ENCODE results near the gene GDI2.
"Not testable (repeated sequence)": the region's sequence is repeated elsewhere in the genome, so short reads cannot be mapped to it uniquely, and the experiment has no call there.

Gene GDI2

GRCh38 chr10:5777758-5778157 lies 35.5 kb downstream of the GDI2 start:
- not testable (repeated sequence) for DNase-seq

DNA sequence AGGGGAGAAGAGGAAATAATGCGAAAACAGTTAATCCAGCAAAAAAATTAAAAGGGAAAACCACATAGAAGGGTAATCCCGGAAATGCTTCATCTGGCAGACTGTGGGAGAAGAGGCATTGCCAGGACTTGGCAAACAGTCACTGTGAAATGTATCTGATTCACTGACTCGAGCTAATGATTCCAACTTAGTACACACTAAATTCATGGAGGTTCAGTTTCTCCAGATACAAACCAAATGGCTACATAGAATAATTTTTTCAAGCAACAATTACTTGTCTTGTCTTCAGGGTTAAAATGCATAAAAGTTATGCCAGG lies 36.4 kb downstream of the GDI2 start:
- no peak for DNase-seq

DNA sequence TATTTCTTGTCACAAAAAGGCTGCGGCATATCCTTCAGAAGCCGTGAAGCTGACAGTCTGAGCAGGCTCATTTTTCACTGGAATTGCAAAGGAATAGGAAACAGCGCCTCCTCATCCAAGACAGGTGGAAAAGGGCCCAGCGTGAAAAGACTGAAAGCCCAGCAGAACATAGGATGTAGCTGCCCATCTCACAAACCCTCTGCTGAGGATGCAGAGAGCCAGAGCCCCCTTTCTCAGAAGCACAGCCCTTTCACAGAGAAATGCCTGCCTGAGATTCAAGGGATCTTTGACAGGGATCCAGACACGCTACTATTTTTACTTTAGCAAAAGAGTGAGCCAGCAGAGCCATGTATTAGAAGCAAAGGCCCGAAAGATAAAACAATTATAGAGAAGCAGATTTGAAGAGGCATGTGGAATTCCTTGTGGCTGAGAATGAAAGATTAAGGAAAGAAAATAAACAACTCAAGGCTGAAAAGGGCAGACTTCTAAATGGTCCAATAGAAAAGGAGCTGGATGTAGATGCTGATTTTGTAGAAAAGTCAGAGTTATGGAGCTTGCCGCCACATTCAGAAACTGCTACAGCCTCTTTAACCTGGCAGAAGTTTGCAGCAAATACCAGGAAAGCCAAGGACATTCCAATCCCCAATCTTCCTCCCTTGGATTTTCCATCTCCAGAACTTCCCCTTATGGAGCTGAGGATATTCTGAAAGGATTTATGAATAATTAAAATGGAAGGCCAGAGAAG lies 36.9 kb downstream of the GDI2 start:
- DNase-seq = no peak

- no peak for DNase-seq
Measured at GRCh38 chr10:5775685-5776084, 37.5 kb downstream of the GDI2 start.

- no peak for DNase-seq
Measured at GRCh38 chr10:5774987-5775620, 38.1 kb downstream of the GDI2 start.

DNA sequence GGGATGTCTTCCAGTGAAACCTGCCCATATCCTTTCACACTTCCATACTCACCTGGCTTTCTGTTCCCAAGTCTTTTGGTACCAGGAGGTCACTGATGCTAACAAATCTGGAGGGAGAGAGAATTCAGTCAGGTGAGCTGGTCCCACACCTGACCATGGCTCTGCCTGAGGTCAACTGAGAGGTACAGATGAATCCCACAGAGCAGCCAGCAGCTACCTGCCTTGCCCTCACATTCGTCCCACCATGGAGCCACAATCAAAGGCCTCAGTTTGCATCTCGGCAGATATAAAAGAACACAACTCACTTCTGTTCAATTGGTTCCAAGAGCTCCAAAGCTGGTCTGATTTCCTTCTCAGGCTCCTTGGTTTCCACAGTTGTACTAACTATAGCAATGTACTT lies 47.0 kb downstream of the GDI2 start:
- no peak for DNase-seq

- DNase-seq = no peak
Measured at GRCh38 chr10:5765617-5766016, 47.6 kb downstream of the GDI2 start.

DNA sequence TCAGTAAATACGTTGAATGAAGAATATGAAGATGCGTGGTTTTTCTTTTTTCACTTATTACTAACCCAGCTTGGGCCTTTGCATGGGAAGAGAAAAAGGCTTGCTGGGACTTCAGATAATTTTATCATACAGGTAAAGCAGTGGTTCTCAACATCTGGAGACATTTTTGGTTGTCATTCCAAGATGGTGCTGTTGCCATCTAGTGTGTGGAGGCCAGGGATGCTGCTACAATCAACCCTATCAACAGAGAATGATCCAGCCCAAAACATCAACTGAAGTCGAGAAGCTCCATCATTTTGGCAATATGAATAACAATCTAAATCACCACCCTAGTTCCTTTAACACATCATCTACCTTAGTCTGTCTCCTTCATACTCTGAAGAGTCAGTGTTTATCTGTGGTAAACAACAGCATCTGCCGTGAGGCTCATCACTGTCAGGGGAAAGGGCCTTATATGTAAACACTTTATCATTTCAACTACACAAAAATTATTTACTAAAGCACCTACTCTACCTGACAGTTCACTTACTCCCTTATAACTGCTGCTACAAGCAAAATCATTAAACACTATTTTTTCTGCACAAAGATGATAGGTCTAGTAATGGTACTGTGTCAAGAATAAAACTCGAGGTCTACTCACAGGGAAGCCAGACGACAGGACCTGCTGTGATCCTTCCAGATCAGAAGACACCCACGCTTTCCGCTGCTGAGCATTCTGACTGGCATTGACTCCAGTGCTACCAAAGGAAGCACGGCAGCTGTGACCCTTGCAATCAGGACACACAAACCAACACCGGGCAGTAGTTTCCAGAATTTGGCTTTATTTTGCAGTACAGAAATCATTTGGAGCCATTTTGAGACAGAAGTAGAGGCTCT lies 48.6 kb downstream of the GDI2 start:
- DNase-seq = no peak

DNA sequence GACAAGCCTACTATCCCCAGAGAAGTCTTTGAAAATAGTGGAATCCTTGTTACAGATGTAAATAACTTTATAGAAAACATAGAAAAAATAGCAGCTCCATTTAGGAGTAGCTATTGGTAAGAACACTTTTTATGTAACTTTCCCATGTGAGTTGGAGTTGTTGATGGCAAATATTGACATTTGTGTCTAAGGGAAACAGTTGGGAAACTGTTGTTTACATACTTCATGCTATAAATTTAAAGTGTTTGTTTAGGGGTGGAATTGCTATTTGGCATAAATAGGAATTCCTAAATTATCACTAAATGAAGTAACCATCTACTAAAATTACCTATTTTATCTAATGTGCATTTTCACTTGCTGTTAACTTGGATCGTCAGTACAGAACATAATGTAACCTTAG lies 50.7 kb downstream of the GDI2 start:
- DNase-seq = no peak

- no peak for DNase-seq
Measured at GRCh38 chr10:5761220-5761619, 52.0 kb downstream of the GDI2 start.

- DNase-seq = no peak
Measured at GRCh38 chr10:5760515-5760914, 52.7 kb downstream of the GDI2 start.

DNA sequence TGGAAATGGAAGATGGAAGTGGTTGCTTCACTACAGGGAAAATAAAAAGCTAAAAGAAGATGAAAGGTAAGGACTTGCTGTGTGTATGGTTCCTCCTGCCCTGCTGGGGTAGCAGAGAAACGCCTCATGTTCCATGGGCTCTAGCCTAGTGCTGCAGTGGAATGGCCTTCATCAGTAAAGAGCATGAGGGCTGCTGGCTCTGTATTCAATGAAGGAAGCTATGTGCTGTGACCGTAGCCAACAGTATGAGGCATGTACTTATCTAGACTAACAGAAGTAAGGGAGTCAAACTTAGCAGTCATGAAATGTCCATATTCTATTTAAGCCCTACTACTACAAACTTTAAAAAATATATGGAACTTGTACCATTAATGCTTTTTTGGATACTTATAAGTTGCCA lies 54.3 kb downstream of the GDI2 start:
- DNase-seq = no peak

DNA sequence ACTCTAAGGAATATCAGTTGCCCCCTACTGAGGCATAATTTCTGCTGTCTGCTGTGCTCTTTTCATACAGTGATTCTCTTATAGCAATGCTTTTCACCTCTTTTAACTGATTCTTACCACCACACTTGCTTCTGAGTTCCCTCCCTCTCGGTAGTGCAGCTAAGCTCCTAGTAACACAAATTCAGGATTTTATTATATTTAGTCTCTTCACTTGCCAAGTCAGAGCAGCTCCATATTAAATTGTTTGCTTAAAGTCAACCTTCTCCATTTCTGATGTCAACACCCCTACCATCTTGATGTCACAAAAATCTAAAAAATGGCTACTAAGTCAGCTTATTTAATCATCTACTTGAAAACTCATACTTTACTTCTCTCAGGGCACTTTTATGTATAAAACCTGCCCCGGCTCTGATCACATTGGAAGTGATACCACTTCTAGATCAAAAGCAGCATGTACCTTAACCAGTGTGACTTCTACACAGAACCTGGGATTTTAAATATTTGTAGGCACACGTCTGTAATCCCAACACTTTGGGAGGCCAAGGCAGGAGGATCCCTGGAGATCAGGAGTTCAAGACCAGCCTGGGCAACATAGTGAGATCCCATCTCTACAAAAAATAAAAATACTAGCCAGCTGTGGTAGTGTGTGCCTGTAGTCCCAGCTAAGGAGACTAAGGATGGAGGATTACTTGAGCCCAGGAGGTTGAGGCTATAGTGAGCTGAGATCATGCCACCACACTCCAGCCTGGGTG lies 55.3 kb downstream of the GDI2 start:
- DNase-seq = no peak

- DNase-seq = no peak
Measured at GRCh38 chr10:5752301-5752871, 60.8 kb downstream of the GDI2 start.

DNA sequence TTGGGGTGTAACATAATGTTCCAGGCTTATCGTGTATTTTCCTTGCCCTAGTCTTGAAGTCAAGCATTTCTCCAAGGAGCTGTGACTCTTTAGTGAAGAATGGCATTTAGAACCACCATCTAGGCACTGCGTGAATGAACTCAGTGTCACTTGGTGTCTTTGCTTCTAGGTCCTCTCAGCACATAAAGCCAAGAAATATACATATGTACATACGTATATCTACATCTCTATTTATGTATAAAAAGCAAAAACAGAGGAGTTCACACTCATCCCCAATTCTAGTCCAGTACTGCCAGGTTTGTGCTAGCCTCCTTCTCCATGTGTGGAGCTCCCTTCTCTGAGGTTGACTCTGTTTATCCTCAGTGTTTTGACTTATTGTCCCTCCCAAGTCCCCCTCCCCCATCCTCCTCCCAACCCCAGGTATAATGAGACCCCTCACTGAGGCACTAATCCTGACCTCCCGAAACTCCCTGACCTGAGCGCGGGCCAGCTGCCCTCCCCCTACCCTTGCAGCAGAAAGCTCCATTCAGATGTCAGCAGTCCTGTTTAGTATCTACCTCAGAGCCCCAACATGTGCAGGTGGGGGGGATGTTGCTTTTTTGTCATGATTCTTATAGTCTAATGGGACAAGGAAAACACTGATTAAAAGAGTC lies 61.5 kb downstream of the GDI2 start:
- DNase-seq = no peak

- no peak for DNase-seq
Measured at GRCh38 chr10:5748394-5748803, 64.8 kb downstream of the GDI2 start.

GRCh38 chr10:5746197-5746596 lies 67.0 kb downstream of the GDI2 start:
- no peak for DNase-seq

- no peak for DNase-seq
Measured at GRCh38 chr10:5744849-5745248, 68.4 kb downstream of the GDI2 start.

DNA sequence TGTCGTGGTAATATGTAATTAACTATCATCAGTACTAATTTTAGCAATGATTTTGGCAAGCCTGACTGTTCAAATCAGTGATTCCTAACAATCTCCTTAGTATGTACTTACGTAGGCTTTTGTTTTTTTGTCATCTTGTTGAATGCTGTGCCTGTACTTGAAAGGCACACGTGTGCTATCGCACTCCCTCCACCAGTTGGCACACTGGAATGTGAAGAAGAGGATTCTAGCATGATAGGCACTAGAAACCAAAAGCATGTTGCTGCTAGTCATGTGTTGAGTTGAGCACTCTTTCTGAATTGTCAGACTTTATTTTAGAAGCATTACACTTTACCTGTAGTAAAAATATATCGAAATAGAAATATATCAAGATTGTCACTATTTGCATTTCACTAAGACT lies 69.5 kb downstream of the GDI2 start:
- DNase-seq = no peak

DNA sequence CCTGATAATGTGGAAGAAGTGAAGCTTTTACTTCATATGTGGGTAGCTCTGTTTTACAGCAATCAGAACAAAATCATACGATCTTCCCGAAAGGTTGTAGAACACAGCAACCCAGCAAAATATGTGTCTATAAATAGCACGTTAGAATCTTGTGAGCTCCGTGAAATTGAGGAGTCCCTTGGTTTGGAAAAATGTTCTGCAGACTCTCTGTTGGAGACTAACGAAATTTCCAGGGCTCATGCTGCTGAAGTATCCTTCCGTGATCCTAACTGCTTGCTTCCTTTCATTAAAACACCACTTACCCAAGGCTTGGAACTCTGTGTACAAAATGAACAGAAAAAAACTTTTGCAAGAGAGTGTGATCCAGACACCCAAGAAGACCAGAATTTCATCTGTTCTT lies 71.1 kb downstream of the GDI2 start:
- no peak for DNase-seq

DNA sequence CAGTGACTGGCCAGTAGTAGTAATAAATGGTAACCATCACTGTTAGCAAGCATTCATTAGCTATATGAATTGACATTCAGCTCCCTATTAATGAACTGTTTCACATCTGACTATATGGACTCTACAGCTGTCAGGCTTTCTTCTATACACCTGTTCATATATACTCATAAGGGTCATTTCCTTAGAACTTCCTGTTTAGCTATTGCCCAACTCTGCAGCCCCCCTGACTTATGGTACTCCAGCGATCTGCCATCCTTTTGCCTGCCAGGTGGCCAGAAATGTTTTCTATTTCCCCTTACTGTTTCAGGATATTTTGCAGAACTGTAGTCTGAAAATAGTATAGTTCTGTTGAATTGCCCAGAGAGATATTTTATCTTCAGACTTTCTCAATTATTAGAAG lies 72.0 kb downstream of the GDI2 start:
- no peak for DNase-seq

DNA sequence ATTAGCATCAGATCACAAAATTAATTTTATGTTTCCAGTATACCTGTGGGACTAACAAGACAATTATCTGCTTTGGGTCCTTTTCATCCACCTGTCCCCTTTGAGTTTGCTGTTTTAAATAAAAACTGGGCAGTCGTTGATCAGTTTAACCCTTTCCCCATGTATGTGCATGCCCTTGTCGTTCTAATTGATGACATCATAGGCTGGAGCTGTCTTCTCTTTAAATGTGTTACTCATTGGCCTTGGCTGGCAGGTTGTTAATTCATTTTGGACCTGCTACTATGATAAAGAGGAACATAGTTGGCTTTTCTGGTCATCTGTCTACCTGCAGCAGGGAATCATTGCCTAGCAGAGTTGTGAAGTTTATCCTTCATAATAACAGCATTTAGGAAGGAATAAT lies 74.8 kb downstream of the GDI2 start:
- DNase-seq = no peak

Data from GDM1 (cell line).